GM19043 (cell line): Measurements from ENCODE around the gene HSPH1.
"Not testable (repeated sequence)": the region's sequence is repeated elsewhere in the genome, so short reads cannot be mapped to it uniquely, and the experiment has no call there.

Experiments used
- ATAC-seq: cut with Tn5 transposase; IDR thresholded peaks from one replicate; pipeline ENCODE4 v1.9.1; 2021; ENCODE audit warnings: low read depth; ENCODE audit not compliant: unreplicated experiment

HSPH1 gene

GRCh38 chr13:31100721-31101120, 61.0 kb downstream of the HSPH1 start:
- no peak for ATAC-seq

GRCh38 chr13:31097911-31098434, 63.7 kb downstream of the HSPH1 start:
- ATAC-seq = not testable (repeated sequence)

GRCh38 chr13:31096654-31097302, 64.9 kb downstream of the HSPH1 start:
- no peak for ATAC-seq

GRCh38 chr13:31094331-31095015, 67.2 kb downstream of the HSPH1 start:
- ATAC-seq = no peak

GRCh38 chr13:31093145-31093885, 68.4 kb downstream of the HSPH1 start:
- no peak for ATAC-seq

- no peak for ATAC-seq
Measured at GRCh38 chr13:31092646-31093045, 69.1 kb downstream of the HSPH1 start.

GRCh38 chr13:31090961-31091624, 70.6 kb downstream of the HSPH1 start:
- peak; percentile 53 for ATAC-seq

- no peak for ATAC-seq
Measured at GRCh38 chr13:31090096-31090495, 71.6 kb downstream of the HSPH1 start.

GRCh38 chr13:31089649-31090048, 72.1 kb downstream of the HSPH1 start:
- no peak for ATAC-seq

GRCh38 chr13:31088826-31089420, 72.8 kb downstream of the HSPH1 start:
- no peak for ATAC-seq
